ENCODE data around the gene DNAJC28.

- TF ChIP-seq, protein P1, sequence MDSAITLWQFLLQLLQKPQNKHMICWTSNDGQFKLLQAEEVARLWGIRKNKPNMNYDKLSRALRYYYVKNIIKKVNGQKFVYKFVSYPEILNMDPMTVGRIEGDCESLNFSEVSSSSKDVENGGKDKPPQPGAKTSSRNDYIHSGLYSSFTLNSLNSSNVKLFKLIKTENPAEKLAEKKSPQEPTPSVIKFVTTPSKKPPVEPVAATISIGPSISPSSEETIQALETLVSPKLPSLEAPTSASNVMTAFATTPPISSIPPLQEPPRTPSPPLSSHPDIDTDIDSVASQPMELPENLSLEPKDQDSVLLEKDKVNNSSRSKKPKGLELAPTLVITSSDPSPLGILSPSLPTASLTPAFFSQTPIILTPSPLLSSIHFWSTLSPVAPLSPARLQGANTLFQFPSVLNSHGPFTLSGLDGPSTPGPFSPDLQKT (IDR thresholded peaks at IDR 0.05; ENCODE audit: borderline replicate concordance, low read depth, low read length), result no peak
- TF ChIP-seq, protein P2, sequence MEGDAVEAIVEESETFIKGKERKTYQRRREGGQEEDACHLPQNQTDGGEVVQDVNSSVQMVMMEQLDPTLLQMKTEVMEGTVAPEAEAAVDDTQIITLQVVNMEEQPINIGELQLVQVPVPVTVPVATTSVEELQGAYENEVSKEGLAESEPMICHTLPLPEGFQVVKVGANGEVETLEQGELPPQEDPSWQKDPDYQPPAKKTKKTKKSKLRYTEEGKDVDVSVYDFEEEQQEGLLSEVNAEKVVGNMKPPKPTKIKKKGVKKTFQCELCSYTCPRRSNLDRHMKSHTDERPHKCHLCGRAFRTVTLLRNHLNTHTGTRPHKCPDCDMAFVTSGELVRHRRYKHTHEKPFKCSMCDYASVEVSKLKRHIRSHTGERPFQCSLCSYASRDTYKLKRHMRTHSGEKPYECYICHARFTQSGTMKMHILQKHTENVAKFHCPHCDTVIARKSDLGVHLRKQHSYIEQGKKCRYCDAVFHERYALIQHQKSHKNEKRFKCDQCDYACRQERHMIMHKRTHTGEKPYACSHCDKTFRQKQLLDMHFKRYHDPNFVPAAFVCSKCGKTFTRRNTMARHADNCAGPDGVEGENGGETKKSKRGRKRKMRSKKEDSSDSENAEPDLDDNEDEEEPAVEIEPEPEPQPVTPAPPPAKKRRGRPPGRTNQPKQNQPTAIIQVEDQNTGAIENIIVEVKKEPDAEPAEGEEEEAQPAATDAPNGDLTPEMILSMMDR (tag by site-specific recombination; IDR thresholded peaks at IDR 0.05), result no peak
- TF ChIP-seq, protein P3, sequence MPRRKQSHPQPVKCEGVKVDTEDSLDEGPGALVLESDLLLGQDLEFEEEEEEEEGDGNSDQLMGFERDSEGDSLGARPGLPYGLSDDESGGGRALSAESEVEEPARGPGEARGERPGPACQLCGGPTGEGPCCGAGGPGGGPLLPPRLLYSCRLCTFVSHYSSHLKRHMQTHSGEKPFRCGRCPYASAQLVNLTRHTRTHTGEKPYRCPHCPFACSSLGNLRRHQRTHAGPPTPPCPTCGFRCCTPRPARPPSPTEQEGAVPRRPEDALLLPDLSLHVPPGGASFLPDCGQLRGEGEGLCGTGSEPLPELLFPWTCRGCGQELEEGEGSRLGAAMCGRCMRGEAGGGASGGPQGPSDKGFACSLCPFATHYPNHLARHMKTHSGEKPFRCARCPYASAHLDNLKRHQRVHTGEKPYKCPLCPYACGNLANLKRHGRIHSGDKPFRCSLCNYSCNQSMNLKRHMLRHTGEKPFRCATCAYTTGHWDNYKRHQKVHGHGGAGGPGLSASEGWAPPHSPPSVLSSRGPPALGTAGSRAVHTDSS (tag by site-specific recombination; IDR thresholded peaks at IDR 0.05), result no peak
- TF ChIP-seq ZNF629 (tag by site-specific recombination; IDR thresholded peaks at IDR 0.05) (no peak), ZFP3 (tag by site-specific recombination; IDR thresholded peaks at IDR 0.05; ENCODE audit: low read depth) (no peak)
Measured at GRCh38 chr21:33443194-33443593, 48.3 kb downstream of the DNAJC28 start.
